Panc1 (cell line): Measurements from ENCODE around the gene SCN10A. TPM values are rescaled to one million over a fixed set of nuclear protein-coding genes. Genes with fewer than 3 reads are reported as not detected.

ENCODE experiments used
- ATAC-seq: fragments of 200-7000 bp; cut with Tn5 transposase; 2 replicates; pipeline ENCODE4 v1.9.1; 2020; ENCODE audit warnings: mild to moderate bottlenecking, moderate library complexity
- BruUV-seq: library from RNA; stranded (reverse); fragments of 400-500 nt; replicated peaks from 2 replicates; lab custom pipeline; 2021; lab: Mats Ljungman, UMichigan
- CTCF ChIA-PET: fragments of 300-600 bp; sonication (Branson Sonifier 250); formaldehyde crosslinking; loops from one replicate; lab custom pipeline; 2022; ENCODE audit warnings: antibody characterized with exemption; lab: Charles Lee
- POLR2A ChIA-PET: fragments of 300-600 bp; sonication (Branson Sonifier 250); formaldehyde crosslinking; loops from one replicate; lab custom pipeline; 2022; ENCODE audit warnings: antibody characterized with exemption; lab: Charles Lee
- DNase-seq: peaks from one replicate; pipeline ENCODE4 v3.0.0-alpha.2; 2010; ENCODE audit warnings: low read depth, low spot score
- H3K27ac ChIP-seq: 2 replicates; pipeline ENCODE4 v1.5.1; 2011; ENCODE audit warnings: mild to moderate bottlenecking, low read length, inconsistent platforms
- H3K27me3 ChIP-seq: fragments of 200-500 bp; sonication (Bioruptor generic); 2 replicates; pipeline ENCODE4 v1.6.0; 2014; ENCODE audit warnings: low read length, inconsistent platforms; ENCODE audit not compliant: control insufficient read depth, insufficient read depth
- H3K36me3 ChIP-seq: fragments of 200-500 bp; sonication (Bioruptor generic); 2 replicates; pipeline ENCODE4 v1.5.1; 2014; ENCODE audit warnings: inconsistent platforms, mild to moderate bottlenecking, low read length, moderate library complexity; ENCODE audit not compliant: control insufficient read depth, insufficient read depth
- H3K4me1 ChIP-seq: 2 replicates; pipeline ENCODE4 v1.5.1; 2011; ENCODE audit warnings: inconsistent platforms, mild to moderate bottlenecking, low read length, moderate library complexity; ENCODE audit not compliant: control insufficient read depth, insufficient read depth
- H3K4me3 ChIP-seq, 2 experiments: 2 replicates each; pipeline ENCODE4 v1.5.1; 2011 to 2012; ENCODE audit warnings: low read depth in 2 of 2, low read length in 2 of 2, mild to moderate bottlenecking in 2 of 2, inconsistent platforms in 1 of 2, moderate library complexity in 1 of 2
- H3K9me3 ChIP-seq: fragments of 200-500 bp; sonication (Bioruptor generic); 2 replicates; pipeline ENCODE4 v1.5.1; 2014; ENCODE audit warnings: low read depth, mild to moderate bottlenecking, inconsistent platforms, low read length, moderate library complexity; ENCODE audit not compliant: control insufficient read depth, insufficient read depth
- POLR2AphosphoS5 ChIP-seq: IDR thresholded peaks from 2 replicates; pipeline ENCODE4 v1.6.1; 2012; ENCODE audit warnings: mild to moderate bottlenecking, low read depth, low read length, moderate library complexity
- SIN3A ChIP-seq: IDR thresholded peaks from 2 replicates; pipeline ENCODE4 v1.6.1; 2012; ENCODE audit warnings: low read depth, mild to moderate bottlenecking, low read length, moderate library complexity, borderline replicate concordance; ENCODE audit not compliant: insufficient read depth
- TCF7L2 ChIP-seq: IDR thresholded peaks from 2 replicates; pipeline ENCODE4 v1.6.1; 2011; ENCODE audit warnings: mild to moderate bottlenecking, low read depth, low read length, inconsistent platforms
- in situ Hi-C: cut with HindIII; loops from 2 replicates; pipeline ENCODE4 v1.10.0; 2016; ENCODE audit warnings: low sequenced_read_pairs, low pct_unique_long_range_greater_than_20kb
- intact Hi-C: fragments of 100-400 bp; cut with micrococcal nuclease; formaldehyde crosslinking; loops from one replicate; pipeline ENCODE4 v1.10.0; 2022; ENCODE audit not compliant: unreplicated experiment
- total RNA-seq: library from RNA; stranded (reverse); gene quantifications from one replicate; pipeline ENCODE4 v1.2.1, GENCODE V29; 2021; ENCODE audit not compliant: unreplicated experiment
- TF ChIP-seq, protein P1 (sequence below), 2 experiments: IDR thresholded peaks; 2 replicates each; pipeline ENCODE4 v1.6.1; 2011 to 2012; ENCODE audit warnings: low read depth in 2 of 2, control low read depth in 1 of 2, low read length in 1 of 2, mild to moderate bottlenecking in 1 of 2, moderate library complexity in 1 of 2; ENCODE audit not compliant: insufficient read depth in 1 of 2
- TF ChIP-seq, protein P2 (sequence below): fragments of 450-650 bp; IDR thresholded peaks from 2 replicates; pipeline ENCODE4 v1.5.1; 2017; ENCODE audit warnings: mild to moderate bottlenecking

SCN10A gene
- total RNA-seq, 1 experiment from 2014 or later = not detected

DNA sequence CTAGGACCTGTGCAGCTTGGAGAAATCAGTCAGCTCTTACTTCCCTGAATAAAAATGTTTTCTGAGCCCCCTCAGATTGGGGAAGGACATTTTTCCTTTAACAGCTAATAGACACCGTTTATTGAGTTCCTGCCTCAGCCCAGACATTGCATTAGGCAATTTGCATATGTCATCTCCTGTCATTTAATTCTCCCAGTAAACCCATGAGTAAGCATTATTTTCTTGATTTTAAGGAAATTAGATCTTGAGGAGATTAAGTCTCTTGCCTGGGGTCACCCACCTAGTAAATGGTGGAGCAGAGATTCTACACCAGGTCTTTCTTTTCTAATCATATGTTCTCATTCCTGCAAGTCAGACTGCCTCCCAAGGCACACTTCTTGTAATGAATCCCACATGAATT is 88.0 kb downstream of the SCN10A start:
- Histone ChIP-seq H3K27ac (no peak overlapping the region), H3K9me3 (no peaks in the 10 kb centered on the region), H3K4me3 (no peak overlapping the region), H3K27me3 (no peaks in the 10 kb centered on the region), H3K36me3 (no peaks in the 10 kb centered on the region), H3K4me1 (no peaks in the 10 kb centered on the region)
- TF ChIP-seq, protein P1, sequence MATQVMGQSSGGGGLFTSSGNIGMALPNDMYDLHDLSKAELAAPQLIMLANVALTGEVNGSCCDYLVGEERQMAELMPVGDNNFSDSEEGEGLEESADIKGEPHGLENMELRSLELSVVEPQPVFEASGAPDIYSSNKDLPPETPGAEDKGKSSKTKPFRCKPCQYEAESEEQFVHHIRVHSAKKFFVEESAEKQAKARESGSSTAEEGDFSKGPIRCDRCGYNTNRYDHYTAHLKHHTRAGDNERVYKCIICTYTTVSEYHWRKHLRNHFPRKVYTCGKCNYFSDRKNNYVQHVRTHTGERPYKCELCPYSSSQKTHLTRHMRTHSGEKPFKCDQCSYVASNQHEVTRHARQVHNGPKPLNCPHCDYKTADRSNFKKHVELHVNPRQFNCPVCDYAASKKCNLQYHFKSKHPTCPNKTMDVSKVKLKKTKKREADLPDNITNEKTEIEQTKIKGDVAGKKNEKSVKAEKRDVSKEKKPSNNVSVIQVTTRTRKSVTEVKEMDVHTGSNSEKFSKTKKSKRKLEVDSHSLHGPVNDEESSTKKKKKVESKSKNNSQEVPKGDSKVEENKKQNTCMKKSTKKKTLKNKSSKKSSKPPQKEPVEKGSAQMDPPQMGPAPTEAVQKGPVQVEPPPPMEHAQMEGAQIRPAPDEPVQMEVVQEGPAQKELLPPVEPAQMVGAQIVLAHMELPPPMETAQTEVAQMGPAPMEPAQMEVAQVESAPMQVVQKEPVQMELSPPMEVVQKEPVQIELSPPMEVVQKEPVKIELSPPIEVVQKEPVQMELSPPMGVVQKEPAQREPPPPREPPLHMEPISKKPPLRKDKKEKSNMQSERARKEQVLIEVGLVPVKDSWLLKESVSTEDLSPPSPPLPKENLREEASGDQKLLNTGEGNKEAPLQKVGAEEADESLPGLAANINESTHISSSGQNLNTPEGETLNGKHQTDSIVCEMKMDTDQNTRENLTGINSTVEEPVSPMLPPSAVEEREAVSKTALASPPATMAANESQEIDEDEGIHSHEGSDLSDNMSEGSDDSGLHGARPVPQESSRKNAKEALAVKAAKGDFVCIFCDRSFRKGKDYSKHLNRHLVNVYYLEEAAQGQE (IDR thresholded peaks at IDR 0.05; ENCODE audit: insufficient read depth in 1 of 2, low read depth in 2 of 2, low read length in 1 of 2) = no peak
- TF ChIP-seq, protein P2, sequence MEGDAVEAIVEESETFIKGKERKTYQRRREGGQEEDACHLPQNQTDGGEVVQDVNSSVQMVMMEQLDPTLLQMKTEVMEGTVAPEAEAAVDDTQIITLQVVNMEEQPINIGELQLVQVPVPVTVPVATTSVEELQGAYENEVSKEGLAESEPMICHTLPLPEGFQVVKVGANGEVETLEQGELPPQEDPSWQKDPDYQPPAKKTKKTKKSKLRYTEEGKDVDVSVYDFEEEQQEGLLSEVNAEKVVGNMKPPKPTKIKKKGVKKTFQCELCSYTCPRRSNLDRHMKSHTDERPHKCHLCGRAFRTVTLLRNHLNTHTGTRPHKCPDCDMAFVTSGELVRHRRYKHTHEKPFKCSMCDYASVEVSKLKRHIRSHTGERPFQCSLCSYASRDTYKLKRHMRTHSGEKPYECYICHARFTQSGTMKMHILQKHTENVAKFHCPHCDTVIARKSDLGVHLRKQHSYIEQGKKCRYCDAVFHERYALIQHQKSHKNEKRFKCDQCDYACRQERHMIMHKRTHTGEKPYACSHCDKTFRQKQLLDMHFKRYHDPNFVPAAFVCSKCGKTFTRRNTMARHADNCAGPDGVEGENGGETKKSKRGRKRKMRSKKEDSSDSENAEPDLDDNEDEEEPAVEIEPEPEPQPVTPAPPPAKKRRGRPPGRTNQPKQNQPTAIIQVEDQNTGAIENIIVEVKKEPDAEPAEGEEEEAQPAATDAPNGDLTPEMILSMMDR = no peak
- TF ChIP-seq TCF7L2 (no peak), POLR2AphosphoS5 (no peak), SIN3A (no peak)
- POLR2A ChIA-PET = no interaction called here
- no peak for ATAC-seq
- CTCF ChIA-PET = no interaction called here
- DNase-seq = no peak
- no TSS peak for BruUV-seq
- in situ Hi-C loops (no loop called here), intact Hi-C loops (no loop called here)

- POLR2A ChIA-PET = no interaction called here
- in situ Hi-C loops = no loop called here
- TF ChIP-seq TCF7L2 (no peak), SIN3A (no peak), POLR2AphosphoS5 (no peak)
- TF ChIP-seq, protein P2 = no peak
- TF ChIP-seq, protein P1 (IDR thresholded peaks at IDR 0.05; ENCODE audit: insufficient read depth in 1 of 2, low read depth in 2 of 2, low read length in 1 of 2) = no peak
- Histone ChIP-seq H3K4me1 (no peaks in the 10 kb centered on the region), H3K27me3 (no peaks in the 10 kb centered on the region), H3K36me3 (no peaks in the 10 kb centered on the region), H3K27ac (no peak overlapping the region), H3K9me3 (no peaks in the 10 kb centered on the region), H3K4me3 (no peak overlapping the region)
- intact Hi-C loops = no loop called here
- no peak for DNase-seq
- CTCF ChIA-PET = no interaction called here
- no peak for ATAC-seq
- no TSS peak for BruUV-seq
These were observed 89.3 kb downstream of the SCN10A start for GRCh38 chr3:38726751-38727150.
